HuH-7.5 (cell line): ENCODE measurements around the gene CUTA.
"Not testable (repeated sequence)": the region's sequence is repeated elsewhere in the genome, so short reads cannot be mapped to it uniquely, and the experiment has no call there.

Experiments used
- DNase-seq: peaks from one replicate; pipeline ENCODE4 v3.0.0; 2011; ENCODE audit warnings: low spot score

CUTA gene

GRCh38 chr6:33367715-33368025, 50.2 kb downstream of the CUTA start:
- DNase-seq = not testable (repeated sequence)

DNA sequence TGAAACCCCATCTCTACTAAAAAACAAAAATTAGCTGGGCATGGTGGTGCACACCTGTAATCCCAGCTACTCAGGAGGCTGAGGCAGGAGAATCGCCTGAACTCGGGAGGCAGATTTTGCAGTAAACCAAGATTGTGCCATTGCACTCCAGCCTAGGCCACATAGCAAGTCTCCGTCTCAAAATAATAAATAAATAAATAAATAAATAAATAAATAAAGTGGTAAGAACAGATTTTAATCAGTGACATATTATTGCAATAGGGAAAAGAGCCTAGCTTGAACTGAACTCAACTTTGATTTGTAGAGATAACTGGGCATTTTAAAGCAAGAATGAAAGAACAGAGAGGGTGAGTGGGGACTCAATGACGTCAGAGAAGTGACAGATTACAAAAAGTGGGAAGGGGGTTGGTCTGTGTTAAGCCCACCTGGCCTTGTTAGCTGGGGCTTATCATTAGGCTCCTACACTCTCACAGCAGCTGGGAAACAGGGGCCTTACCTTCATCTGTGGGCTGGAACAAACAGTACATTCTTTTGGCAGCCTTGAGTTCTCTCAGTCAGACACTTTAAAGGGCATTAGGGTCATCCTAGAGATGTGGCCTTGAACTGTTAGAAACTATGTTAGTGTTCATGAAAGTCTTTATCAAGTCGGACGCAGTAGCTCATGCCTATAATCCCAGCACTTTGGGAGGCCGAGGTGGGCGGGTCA, 50.7 kb downstream of the CUTA start:
- DNase-seq = no peak
